ENCODE data around the gene SLC35F1.

DNA sequence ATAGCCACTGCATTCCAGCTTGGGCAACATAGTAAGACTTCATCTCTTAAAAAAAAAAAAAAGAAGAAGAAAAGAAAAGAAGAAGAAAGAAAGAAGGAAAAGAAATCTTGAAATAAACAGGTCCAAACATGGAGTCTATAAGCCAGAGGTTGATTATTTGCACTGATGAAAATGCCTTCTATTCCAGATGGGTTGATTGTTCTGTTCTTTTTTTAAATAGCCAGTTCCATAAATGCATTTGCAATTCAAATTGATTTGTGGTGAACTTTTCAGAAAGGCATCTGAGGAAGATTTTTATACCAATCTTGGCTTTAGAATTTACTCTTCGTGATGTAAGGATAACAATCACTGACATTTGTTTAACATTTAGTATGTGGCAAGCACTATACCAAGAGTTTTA lies 397.3 kb downstream of the SLC35F1 start:
- no peak for TF ChIP-seq BACH2 (CRISPR knock-in tag; IDR thresholded peaks at IDR 0.05; ENCODE audit: borderline replicate concordance)
- no peak for TF ChIP-seq ZFP30 (CRISPR knock-in tag; IDR thresholded peaks at IDR 0.05)
- no peak for TF ChIP-seq ZC3H10 (CRISPR knock-in tag; IDR thresholded peaks at IDR 0.05)
